ENCODE results near the gene DLGAP4. TPM values are rescaled to one million over a fixed set of nuclear protein-coding genes. Genes with fewer than 3 reads are reported as not detected.
"Not testable (repeated sequence)": the region's sequence is repeated elsewhere in the genome, so short reads cannot be mapped to it uniquely, and the experiment has no call there.

The DLGAP4 gene
- total RNA-seq, 4 donors from 2014 or later = 18.8 to 46.7 (median 45.0) TPM

GRCh38 chr20:36507746-36508145 lies 201.6 kb downstream of the DLGAP4 start:
- no peak for TF ChIP-seq CTCF (IDR thresholded peaks at IDR 0.05 in 4 of 5, conservative IDR thresholded peaks at IDR 0.05 in 1 of 5)
- TF ChIP-seq POLR2A (IDR thresholded peaks at IDR 0.05) = no peak

GRCh38 chr20:36519012-36519719 lies 213.0 kb downstream of the DLGAP4 start:
- H3K4me1 ChIP-seq = no peaks in the 10 kb centered on the region
- in situ Hi-C loops (cut with MboI; ENCODE audit: low sequenced_read_pairs in 4 of 4) (no loop called here), intact Hi-C loops (cut with DNase I; ENCODE audit: low total_unique reads) (no loop called here)
- no peak for TF ChIP-seq CTCF (IDR thresholded peaks at IDR 0.05 in 4 of 5, conservative IDR thresholded peaks at IDR 0.05 in 1 of 5)
- no peak for TF ChIP-seq POLR2A (IDR thresholded peaks at IDR 0.05)
- H3K27me3 ChIP-seq = no peaks in the 10 kb centered on the region
- no peak overlapping the region for H3K4me3 ChIP-seq
- H3K9me3 ChIP-seq = no peaks in the 10 kb centered on the region
- peaks cover 0 to 50% of the 10 kb centered on the region in 2 donors for H3K36me3 ChIP-seq
- ATAC-seq = no peak
- DNase-seq = no peak
- no peak overlapping the region for H3K27ac ChIP-seq

More at GRCh38 chr20:36507746-36508145, 201.6 kb downstream of the DLGAP4 start:
- no peaks in the 10 kb centered on the region for H3K27me3 ChIP-seq
- H3K36me3 ChIP-seq = peaks cover 0 to 69% of the 10 kb centered on the region in 2 donors
- H3K27ac ChIP-seq = no peak overlapping the region
- in situ Hi-C loops (cut with MboI; ENCODE audit: low sequenced_read_pairs in 4 of 4) (no loop called here), intact Hi-C loops (cut with DNase I; ENCODE audit: low total_unique reads) (no loop called here)
- ATAC-seq = no peak
- DNase-seq = no peak
- no peaks in the 10 kb centered on the region for H3K9me3 ChIP-seq
- no peaks in the 10 kb centered on the region for H3K4me1 ChIP-seq
- H3K4me3 ChIP-seq = no peak overlapping the region

GRCh38 chr20:36519944-36520343 lies 213.8 kb downstream of the DLGAP4 start:
- no peaks in the 10 kb centered on the region for H3K4me1 ChIP-seq
- H3K4me3 ChIP-seq = no peak overlapping the region

GRCh38 chr20:36521526-36521925 lies 215.4 kb downstream of the DLGAP4 start:
- no peak for TF ChIP-seq CTCF (IDR thresholded peaks at IDR 0.05 in 4 of 5, conservative IDR thresholded peaks at IDR 0.05 in 1 of 5)
- TF ChIP-seq POLR2A (IDR thresholded peaks at IDR 0.05) = no peak
- Histone ChIP-seq H3K4me3 (no peak overlapping the region), H3K27ac (no peak overlapping the region), H3K9me3 (no peaks in the 10 kb centered on the region), H3K4me1 (no peaks in the 10 kb centered on the region), H3K36me3 (peaks cover 0 to 60% of the 10 kb centered on the region in 2 donors), H3K27me3 (no peaks in the 10 kb centered on the region)
- in situ Hi-C loops (cut with MboI; ENCODE audit: low sequenced_read_pairs in 4 of 4) (no loop called here), intact Hi-C loops (cut with DNase I; ENCODE audit: low total_unique reads) (no loop called here)
- ATAC-seq = no peak
- no peak for DNase-seq

More at GRCh38 chr20:36519944-36520343, 213.8 kb downstream of the DLGAP4 start:
- TF ChIP-seq POLR2A (IDR thresholded peaks at IDR 0.05) (no peak), CTCF (IDR thresholded peaks at IDR 0.05 in 4 of 5, conservative IDR thresholded peaks at IDR 0.05 in 1 of 5) (no peak)
- intact Hi-C loops (cut with DNase I; ENCODE audit: low total_unique reads) (no loop called here), in situ Hi-C loops (cut with MboI; ENCODE audit: low sequenced_read_pairs in 4 of 4) (no loop called here)
- H3K9me3 ChIP-seq = no peaks in the 10 kb centered on the region
- no peaks in the 10 kb centered on the region for H3K27me3 ChIP-seq
- no peak for DNase-seq
- ATAC-seq = no peak
- peaks cover 0 to 56% of the 10 kb centered on the region in 2 donors for H3K36me3 ChIP-seq
- no peak overlapping the region for H3K27ac ChIP-seq

- ATAC-seq; in situ Hi-C loops (cut with MboI; ENCODE audit: low sequenced_read_pairs in 4 of 4); H3K27me3 ChIP-seq; H3K27ac ChIP-seq; H3K9me3 ChIP-seq; H3K4me1 ChIP-seq; intact Hi-C loops (cut with DNase I; ENCODE audit: low total_unique reads); H3K4me3 ChIP-seq: not testable (repeated sequence)
- H3K36me3 ChIP-seq = peaks cover 0 to 69% of the 10 kb centered on the region in 2 donors
- peak in 1 of 2 donors; percentile 4 for DNase-seq
Measured at GRCh38 chr20:36522412-36522811, 216.3 kb downstream of the DLGAP4 start.

All from gastrocnemius medialis (tissue), 4 donors.